Stimulated activated CD8-positive, alpha-beta memory T cell treated with anti-CD3 and anti-CD28 coated beads, Interleukin-7, amount 100 ng/mL, for 48 hours (primary cell): ENCODE data around the gene HCN2.

ENCODE experiments used
- DNase-seq, 2 donors: peaks; one replicate each; pipeline ENCODE4 v3.0.0-alpha.2; 2020; ENCODE audit warnings: low read depth in 1 of 2; ENCODE audit errors: extremely low read depth in 1 of 2

Gene HCN2

DNA sequence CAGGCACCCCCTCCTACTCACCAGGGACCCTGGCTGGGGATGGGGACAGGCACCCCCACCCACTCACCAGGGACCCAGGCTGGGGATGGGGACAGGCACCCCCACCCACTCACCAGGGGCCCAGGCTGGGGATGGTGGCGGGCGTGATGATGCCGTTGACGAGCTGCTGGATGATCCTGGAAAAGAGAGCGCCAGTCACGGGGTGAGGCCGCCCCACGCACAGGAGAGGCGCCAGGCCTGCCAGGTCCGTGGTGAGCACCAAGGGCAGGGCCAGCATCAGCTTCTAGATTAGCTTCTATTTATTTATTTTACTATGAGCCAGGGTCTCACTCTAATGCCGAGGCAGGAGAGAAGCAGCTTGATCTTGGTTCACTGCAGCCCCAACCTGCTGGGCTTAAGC lies 60.4 kb downstream of the HCN2 start:
- no peak for DNase-seq

DNA sequence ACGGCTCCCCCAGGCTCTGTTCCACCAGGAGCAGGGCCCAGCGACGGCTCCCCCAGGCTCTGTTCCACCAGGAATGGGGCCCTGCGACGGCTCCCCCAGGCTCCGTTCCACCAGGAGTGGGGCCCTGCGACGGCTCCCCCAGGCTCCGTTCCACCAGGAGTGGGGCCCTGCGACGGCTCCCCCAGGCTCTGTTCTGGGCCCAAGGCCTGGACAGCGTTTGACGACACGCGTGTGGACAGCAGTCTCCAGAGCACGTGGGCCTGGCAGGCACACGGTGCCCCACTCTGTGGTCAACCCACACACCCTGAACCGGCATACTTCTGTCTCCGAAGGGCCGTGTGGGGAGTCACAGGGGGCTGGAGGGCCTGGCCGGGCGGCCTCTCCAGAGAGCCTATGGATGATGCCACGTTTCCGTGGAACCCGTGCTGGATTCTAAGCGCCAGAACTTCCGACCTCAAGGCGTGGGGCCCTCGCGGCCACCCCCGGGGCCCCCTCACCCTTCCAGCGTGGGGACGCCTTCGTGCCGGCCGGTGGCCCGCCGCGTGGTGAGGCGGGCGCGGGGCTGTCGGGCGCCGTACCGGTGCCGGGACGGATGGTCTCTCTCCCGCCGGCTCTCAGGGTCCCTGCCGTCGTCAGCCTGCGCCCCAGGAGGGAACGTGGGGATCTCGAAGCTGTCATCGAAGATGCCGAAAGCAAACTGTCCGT lies 61.6 kb downstream of the HCN2 start:
- no peak for DNase-seq

DNA sequence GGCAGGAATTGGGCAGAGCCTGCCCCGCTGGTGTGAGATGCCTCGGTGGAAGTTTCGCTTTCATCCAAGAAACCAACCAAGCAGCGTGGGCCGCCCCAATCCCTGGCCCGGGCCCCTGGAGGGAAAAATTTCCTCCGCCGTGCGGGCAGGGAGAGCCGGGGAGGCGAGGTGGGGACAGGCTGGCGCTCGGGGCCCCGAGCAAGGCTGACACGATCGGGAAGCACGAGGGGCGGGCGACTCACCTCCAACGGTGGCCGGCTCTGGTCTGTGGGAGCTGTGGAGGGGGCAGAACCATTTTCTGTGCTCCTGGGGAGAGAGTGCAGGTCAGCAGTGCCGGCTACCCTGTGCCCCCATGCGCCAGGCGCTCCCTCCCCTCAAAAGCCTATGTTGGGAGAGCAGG lies 62.3 kb downstream of the HCN2 start:
- DNase-seq: no peak

DNA sequence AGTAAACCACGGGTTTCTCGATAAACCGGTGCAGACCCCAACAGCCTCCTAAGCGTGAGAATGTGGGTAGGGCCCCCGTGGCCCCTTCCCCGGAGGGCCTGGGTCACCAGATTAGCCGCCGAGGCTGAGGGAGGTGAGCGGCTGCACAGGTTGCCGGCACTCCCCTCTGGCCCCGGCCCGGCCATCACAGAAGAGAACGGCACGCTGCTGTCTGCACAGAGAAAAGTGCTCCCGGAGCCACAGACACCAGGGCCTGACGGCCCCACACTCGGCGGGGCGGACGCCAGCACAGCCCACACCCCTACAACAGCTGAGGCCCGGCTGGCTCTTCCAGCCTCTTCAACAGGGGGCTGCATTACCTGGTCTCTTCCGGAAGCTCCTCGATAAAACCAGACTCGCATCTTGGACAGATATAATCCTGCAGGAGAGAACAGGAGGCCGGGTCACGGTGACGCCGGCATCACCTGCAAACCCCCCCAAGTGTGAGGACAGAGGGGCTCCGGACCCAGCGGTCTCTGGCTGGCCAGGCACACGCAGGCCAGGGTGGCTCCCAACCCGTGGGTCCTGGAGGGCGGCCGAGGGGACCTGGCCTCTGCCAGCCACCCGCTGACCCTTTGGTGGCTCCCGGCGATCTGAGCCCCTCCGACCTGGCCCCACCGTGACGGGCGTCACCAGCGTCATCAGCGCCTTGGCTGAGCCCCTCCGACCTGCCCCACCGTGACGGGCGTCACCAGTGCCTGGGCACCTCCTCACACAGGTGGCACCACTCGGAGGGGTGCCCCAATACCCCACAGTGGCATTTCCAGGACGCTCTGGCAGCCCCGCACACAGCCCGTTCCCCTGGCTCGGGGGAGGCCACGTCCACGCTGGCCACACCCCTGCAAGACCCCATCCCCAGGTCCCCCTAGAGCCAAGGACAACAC lies 63.0 kb downstream of the HCN2 start:
- DNase-seq: no peak

DNA sequence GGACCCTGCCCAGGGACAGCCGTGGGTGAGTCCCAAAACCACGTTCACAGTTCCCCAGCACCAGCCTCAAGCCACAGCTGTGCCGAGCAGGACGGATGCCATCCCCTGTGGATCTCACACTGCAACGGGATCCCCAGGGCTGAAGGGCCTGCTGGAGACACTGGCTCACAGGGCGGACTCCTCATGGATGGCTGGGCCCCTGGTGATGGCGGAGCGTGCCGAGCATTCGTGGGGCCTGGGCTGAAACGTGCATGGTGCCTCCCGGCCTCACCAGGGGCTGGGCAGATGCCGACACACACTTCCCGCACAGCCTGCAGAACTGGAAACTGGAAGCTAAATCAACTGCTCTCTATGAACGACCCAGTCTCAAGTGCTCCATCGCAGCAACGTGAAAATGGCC lies 63.7 kb downstream of the HCN2 start:
- DNase-seq: no peak

DNA sequence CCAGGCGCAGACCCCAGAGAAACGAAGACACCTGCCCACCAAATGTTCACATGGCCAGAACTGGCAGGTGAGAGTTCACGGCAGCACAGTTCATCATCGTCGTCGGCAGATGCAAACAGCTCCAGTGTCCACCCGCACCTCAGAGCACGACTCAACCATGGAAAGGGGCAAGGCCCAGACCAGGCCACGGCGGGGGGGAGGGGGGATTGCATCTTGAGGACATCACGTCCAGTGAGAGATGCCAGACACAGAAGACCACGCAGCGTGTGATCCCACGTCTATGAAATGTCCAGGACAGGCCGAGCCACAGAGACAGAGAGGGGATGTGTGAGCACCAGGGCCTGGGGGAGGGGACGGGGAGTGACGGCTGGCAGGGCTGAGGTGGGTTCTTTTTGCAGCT lies 66.0 kb downstream of the HCN2 start:
- DNase-seq: no peak

DNA sequence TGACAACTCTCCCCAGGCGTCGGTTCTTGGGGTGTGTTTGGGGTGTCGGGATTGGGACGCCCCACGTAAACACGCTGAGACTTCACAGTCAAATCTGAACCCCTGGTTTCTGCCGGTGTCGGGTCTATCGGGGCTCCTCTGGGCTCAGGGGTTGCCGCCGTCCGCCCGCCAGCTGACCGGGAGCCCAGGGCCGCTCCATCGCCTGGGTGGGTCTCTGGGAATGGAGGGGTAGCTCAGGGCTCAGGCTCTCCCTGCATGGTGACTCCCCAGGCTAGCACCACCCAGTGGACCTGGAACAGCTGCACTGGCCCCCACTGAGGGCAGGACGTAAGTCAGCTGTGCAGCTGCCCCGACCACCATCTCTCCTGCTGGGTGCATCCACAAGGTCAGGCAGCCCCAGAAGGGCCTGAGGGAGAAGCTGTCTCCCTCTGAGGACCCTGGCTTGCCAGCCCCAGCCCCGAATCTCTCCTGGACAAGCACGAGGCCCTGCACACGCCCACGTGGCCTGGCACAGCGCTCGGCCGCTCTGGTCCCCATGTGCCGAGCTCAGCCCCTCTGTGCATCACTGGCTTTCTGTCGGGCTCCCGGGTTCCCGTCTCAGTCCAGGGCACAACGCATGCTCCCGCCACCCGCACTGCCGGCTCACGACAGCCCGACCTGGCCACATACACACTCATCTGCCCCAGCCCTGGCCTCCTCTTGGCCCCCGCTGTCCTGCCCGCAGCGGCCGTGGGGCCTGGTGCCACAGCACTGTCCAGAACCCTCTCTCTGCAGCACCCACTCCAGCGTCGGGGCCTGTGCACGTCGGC lies 67.3 kb downstream of the HCN2 start:
- DNase-seq: no peak

DNA sequence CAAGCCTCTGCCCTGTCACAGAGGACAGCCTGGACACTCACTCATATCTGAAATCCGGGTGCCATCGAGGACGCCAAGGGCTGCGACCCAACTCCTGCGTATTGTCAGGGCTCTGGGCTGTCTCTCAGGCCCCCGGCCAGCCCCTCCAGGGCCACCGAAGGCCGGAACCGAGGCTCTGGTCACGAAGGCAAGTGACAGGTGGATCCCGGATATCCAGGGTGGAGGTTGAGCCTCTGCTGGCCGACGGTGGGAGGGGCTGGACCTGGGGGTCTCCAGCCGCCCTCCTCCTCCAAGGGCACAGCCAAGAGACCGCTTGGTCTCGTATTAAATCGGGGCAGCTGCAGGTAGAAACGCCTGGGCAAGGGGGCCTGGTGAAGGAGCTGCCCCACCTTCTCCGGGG lies 67.9 kb downstream of the HCN2 start:
- DNase-seq: no peak

DNA sequence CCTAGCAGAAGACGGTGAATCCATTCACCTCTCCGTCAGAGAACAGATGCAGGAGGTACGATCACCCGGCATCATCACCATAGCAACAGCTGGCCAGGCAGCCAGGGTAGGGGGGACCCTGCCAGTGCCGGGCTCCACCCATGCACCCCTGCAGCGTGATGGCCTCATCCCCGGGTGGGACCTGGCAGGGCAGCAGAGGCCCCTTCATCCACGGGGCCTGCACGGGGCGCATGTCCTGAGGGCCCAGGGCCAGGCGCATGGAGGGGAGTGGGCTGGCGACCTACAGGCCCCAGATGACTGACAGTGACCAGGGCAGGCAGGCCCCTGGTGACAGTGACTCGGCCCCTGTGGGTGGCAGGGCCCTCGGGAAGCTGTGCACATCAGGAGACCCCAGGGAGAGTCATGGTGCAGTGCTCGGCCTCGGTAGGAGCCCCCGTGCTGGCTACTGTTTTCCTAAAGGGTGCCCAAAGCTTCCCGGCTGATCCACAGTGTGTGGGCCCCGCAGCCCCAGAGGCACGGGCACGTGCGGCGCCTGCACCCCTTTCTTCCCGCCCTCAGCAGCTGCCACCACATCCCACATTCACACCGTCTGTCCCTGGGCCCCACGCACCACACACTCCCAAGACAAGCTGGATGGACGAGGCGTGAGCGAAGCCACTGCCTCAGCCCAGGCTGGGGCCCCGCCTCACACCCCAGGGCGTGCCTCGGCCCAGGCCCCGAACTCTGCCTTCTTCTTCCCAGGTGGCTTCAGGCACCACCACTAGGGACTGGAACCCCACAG lies 68.6 kb downstream of the HCN2 start:
- DNase-seq: no peak

DNA sequence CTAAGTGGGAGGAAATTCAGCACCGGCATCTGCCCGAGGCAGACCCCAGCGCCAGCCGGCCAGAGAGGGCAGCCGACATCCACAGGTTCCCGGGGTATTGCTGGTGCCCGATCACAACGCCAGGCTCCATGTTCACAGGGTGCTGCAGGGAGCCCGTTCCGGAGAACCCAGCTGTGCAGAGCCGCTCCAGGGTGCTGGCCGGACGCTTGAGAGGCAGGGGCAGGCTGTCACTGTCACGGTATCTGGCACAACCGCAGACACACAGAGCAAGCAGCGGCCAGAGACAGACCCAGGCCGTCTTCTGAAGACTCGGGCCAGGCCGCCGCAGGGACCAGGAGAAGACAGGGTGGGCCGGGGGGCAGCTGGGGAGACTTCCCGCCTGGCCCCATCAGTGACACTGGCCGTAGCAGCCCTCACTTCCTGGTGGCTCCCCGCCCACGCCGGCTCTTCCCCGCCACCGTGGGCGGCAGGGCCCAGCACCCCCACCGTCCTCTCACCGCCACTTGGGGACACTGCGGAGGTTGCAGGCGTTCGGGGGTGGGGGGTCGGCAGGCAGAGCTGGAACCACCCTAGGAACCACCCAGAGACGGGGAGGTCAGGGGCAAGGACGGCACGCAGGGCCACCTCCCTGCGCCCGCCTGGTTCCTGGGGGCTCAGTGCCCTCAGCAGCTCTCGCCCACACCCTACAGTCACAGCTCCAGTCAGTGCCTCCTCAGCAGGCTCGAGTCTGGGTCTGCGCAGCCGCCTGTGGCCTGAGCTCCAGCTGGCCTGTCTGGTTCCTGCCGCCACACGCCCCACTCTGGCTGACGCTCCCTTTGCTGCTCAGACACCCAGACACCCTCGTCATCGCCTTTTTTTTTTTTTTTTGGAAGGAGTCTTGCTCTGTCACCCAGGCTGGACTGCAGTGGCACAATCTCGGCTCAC lies 69.5 kb downstream of the HCN2 start:
- no peak for DNase-seq

DNA sequence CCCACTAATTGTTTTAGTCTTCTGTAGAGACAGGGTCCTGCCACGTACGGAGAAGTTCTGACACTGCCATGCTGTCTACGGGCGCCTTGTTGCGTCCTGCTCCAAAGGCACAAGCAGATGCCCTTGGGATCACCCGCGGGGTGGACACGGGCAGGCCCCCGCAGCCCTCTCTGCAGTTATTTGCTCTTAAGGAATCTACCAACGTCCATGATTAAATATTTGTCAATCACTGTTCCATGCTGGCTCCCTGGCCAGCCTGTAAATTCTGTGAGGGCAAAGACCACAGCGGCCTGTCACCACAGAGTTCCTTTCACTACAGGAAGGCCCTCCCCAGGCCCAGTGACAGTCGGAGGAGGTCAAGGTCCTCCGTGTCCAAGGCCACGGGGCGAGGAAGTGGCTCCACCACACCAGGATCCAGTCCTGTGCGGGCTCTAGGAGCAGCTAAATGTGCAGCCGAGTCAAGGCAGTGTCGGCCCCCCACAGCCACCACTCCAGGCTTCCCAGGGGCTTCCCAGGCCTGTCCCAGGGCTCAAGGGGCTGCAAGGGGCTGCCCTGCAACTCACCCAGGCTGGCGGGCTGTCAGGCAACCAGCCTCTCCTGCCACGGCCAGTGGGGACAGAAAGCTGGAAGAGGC lies 71.2 kb downstream of the HCN2 start:
- DNase-seq: no peak

DNA sequence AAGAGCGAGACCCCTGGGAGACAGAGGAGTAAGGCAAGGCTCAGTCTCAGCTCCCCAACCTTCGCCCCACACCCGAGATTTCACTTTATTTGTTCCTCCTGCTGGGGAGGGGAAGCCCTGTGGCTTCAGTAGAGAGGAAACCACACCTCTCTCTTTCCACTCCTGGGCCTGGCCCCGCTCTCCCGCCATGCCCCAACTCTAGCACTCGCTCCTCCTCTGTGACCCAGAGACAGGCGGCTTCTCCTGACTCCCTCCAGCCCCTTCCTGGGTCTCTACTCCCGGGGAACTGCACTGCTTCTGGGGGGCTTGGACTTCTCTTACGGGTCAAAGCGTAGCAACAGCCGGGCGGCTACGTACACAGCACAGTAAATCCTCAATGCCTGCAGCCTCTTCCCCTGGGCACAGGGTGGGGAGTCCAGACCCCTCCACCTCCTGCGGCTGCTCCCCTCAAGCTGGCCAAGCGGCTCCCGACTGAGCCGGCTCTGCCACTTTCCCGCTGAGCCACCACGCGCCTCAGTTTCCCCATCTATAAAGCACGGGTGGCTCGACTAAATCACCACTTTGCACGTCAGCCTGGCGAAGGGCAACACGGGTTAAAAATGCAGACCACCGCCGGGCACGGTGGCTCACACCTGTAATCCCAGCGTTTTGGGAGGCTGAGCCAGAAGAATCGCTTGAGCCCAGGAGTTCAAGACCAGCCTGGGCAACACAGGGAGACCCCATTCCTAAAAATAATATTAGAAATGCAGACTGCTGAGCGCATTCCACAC lies 71.9 kb downstream of the HCN2 start:
- DNase-seq: peak; percentile 43 to 52

DNA sequence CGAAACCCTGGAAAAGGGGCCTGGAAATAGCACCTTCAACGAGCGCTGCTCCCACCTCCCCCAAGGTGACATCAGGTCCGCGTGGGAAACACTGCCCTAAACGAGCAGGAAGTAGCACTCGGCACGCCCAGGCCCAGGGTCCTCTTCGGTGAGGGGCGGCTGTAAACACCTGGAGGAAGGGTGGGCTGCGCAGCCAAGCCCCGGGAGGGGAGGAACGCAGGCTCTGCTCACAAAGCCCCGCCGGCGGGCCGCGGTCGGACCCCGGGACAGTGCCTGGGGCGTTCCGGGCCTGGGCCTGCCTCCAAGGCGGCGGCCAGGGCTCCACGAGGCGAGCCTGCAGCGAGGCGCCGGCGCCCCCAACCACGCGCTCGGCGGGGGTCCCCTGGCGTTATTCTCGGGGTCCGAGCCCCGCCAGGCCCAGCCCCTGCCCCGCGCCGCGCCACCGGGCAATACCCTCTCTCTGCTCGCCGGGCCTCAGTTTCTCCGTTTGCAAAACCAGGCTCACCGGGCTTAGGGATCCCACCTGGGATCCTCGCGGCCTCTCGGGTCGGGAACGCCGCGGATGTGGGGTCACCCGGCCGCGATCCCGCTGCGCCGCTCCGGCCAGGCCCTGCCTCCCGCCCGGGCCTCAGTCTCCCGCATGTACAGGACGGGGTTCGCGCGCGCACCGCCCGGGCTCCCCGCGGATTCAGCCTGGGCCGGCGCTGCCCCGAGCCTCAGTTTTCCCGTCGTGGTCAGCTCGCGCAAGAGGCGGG lies 72.7 kb downstream of the HCN2 start:
- peak; percentile 44 to 70 for DNase-seq

DNA sequence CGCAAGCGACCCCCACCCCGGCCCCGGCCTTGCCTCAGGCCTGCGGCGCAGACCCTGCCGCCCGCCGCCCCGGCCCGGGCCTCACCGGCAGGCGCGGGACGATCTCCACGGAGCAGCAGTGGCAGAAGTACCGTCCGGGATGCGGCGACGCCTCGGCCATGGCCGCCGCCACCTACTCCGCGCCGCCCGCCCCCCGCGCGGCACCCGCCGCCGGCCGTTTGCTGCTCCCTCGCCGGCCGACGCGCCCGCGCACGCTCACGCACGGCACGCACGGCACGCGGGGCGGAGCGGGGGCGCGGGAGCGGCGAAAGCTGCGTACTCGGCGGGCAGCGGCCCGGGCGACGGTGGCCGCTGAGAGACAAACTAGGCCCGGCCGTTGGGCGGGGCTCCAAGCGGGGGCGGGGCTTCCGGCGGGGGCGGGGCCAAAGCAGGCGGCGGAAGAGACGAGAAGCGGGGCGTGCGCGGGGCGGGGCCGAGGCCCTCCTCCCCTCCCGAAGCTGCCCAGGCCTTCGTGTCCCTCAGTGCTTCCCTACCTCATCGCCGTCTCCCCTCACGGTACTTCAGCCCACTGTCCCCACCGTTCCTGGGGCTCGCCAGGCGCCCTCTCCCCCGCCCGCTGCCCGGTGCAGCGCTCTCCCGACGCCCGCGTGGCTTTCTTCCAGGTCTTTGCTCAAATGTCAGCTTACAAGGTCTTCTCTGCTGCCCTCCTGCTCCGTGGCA lies 73.4 kb downstream of the HCN2 start, which contains the start of gene RNF126:
TSS of gene RNF126 (minus strand) at position 253 of the 720 bp plus-strand sequence. CDS start at position 160, 93 bp downstream.
- DNase-seq: peak; percentile 83 to 91

DNA sequence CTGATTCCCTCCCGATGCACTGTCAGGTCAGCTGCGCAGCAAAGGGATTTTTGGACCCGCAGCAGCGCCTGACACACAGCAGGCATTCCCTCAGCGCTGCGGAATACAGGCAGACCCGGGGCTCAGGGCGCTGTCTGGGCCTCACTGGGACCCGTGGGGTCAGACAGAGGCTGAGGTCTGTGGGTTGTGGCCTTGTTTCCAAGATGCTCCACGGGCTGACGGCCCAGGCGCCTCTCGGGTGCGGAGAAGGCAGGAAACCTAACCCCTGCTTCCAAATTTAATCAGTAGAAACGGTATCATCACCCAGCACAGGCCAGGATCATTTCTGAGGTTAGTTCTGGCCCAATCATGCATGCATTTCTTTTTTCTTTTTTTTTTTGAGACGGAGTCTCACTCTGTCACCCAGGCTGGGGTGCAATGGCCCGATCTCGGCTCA lies 74.0 kb downstream of the HCN2 start:
- no peak for DNase-seq

DNA sequence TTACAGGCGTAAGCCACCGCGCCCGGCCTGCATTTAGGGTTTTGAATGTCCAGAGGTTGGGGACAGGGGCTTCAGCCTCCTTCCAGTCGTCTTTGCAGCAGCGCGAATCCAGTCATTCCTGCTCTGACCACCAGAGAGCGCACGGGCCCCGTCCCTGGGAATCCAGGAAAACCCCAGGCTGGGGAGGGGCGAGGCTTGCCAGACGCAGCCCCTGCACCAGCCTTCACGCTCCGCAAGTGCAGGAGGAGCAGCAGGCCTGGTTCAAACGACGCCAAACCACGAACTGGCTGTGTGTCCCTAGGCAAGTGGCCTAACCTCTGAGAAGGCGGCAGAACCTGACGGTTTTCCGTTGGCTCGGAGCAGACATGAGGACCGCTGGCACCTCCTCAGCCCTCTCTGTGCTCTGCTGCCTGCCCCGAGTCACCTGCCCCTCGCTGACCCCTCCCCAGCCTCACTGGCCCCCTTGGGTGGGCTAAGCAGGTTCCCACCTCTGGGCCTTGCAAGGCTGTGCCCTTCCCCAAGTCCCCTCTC lies 75.3 kb downstream of the HCN2 start:
- peak; percentile 58 to 69 for DNase-seq
